22Rv1 (cell line): ENCODE data around the gene UXS1.

Experiments
- ZFX ChIP-seq: fragments of 450-650 bp; IDR thresholded peaks from 2 replicates; pipeline ENCODE4 v1.6.1; 2017; ENCODE audit warnings: antibody characterized with exemption, borderline replicate concordance
- TF ChIP-seq, protein P1 (sequence below): fragments of 450-650 bp; IDR thresholded peaks from 2 replicates; pipeline ENCODE4 v1.5.1; 2017; ENCODE audit warnings: mild to moderate bottlenecking

DNA sequence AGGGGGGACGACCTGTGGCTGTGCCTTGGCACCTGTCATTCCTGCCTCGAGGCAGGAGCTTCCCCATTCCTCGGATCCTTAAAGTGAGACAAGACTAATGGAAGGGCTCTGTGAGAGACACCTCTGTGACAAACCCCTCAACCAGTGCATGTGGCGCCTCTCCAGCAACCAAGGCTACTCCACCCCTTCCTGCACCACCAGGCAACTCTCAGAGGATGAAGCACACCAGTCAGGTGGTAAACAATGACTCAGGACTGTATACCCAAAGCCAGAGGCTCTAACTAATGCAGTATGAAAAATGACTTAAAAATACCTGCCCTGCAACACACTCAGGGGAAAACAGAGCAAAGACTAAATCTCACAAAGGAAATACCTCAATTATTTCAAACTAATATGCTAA, 136.9 kb downstream of the UXS1 start:
- TF ChIP-seq, protein P1, sequence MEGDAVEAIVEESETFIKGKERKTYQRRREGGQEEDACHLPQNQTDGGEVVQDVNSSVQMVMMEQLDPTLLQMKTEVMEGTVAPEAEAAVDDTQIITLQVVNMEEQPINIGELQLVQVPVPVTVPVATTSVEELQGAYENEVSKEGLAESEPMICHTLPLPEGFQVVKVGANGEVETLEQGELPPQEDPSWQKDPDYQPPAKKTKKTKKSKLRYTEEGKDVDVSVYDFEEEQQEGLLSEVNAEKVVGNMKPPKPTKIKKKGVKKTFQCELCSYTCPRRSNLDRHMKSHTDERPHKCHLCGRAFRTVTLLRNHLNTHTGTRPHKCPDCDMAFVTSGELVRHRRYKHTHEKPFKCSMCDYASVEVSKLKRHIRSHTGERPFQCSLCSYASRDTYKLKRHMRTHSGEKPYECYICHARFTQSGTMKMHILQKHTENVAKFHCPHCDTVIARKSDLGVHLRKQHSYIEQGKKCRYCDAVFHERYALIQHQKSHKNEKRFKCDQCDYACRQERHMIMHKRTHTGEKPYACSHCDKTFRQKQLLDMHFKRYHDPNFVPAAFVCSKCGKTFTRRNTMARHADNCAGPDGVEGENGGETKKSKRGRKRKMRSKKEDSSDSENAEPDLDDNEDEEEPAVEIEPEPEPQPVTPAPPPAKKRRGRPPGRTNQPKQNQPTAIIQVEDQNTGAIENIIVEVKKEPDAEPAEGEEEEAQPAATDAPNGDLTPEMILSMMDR = no peak
- no peak for TF ChIP-seq ZFX
